HepG2 (cell line): ENCODE data around the gene ADGRD1. TPM values are rescaled to one million over a fixed set of nuclear protein-coding genes. Genes with fewer than 3 reads are reported as not detected.

Source experiments
- ATAC-seq: fragments of 200-7000 bp; cut with Tn5 transposase; 3 replicates; pipeline ENCODE4 v1.9.1; 2020; ENCODE audit warnings: mild to moderate bottlenecking, moderate library complexity
- BruUV-seq: library from RNA; stranded (reverse); fragments of 400-500 nt; replicated peaks from 2 replicates; lab custom pipeline; 2021; lab: Mats Ljungman, UMichigan
- CTCF ChIA-PET: fragments of 300-600 bp; formaldehyde crosslinking; extraction: SDS; loops from one replicate; lab custom pipeline; 2021; ENCODE audit warnings: low total read pairs, inconsistent platforms, low intra/inter-chr PET ratio; lab: Yijun Ruan, JAX
- POLR2A ChIA-PET: fragments of 350-600 bp; sonication (Branson Sonifier 250); formaldehyde crosslinking; loops from one replicate; lab custom pipeline; 2020; ENCODE audit warnings: antibody characterized with exemption, inconsistent platforms; lab: Yijun Ruan, JAX
- DNase-seq: peaks from one replicate; pipeline ENCODE4 v3.0.0-alpha.2; 2015; ENCODE audit warnings: low spot score
- FAIRE-seq: peaks from 3 replicates; lab custom pipeline; 2011; peaks lifted over from hg19 to GRCh38; lab: Jason Lieb, UNC
- H2AFZ ChIP-seq: one replicate; pipeline ENCODE4 v1.6.1; 2011; ENCODE audit warnings: low read length, inconsistent platforms
- H3K27ac ChIP-seq: fragments of 300-600 bp; 3 replicates; pipeline ENCODE4 v1.8.0; 2011; ENCODE audit warnings: mixed run types, mild to moderate bottlenecking, mixed read lengths, low read length, inconsistent platforms; ENCODE audit not compliant: insufficient read depth; ENCODE audit errors: extremely low read length
- H3K27me3 ChIP-seq, 2 experiments: fragments of 200-600 bp in 1 of 2; 2 replicates in 1 of 2; 3 replicates in 1 of 2; pipeline versions ENCODE4 v1.6.0 to v1.8.0; 2011; ENCODE audit warnings: low read length in 2 of 2, mild to moderate bottlenecking in 2 of 2, moderate library complexity in 2 of 2, inconsistent platforms in 1 of 2; ENCODE audit not compliant: insufficient read depth in 2 of 2, control insufficient read depth in 1 of 2
- H3K36me3 ChIP-seq, 2 experiments: fragments of 200-600 bp in 1 of 2; replicated peaks in 1 of 2; 2 replicates in 1 of 2; 3 replicates in 1 of 2; pipeline versions ENCODE4 v1.5.1 to v1.8.0; 2011; ENCODE audit warnings: low read length in 2 of 2, inconsistent platforms in 1 of 2; ENCODE audit not compliant: insufficient read depth in 2 of 2, control insufficient read depth in 1 of 2
- H3K4me1 ChIP-seq: 2 replicates; pipeline ENCODE4 v1.5.1; 2012; ENCODE audit warnings: low read length, inconsistent platforms; ENCODE audit not compliant: insufficient read depth
- H3K4me2 ChIP-seq: 2 replicates; pipeline ENCODE4 v1.6.0; 2011; ENCODE audit warnings: low read depth, low read length, inconsistent platforms
- H3K4me3 ChIP-seq, 3 experiments: fragments of 200-600 bp in 1 of 3; sonication (generic), shearing (Covaris generic) in 1 of 3; replicated peaks in 1 of 3; 2 replicates each; pipeline ENCODE4 v1.5.1; 2011 to 2016; ENCODE audit warnings: low read length in 3 of 3, inconsistent platforms in 2 of 3, low read depth in 2 of 3, mild to moderate bottlenecking in 2 of 3, control low read depth in 1 of 3, mixed read lengths in 1 of 3; ENCODE audit not compliant: insufficient read depth in 1 of 3
- H3K79me2 ChIP-seq: one replicate; pipeline ENCODE4 v1.6.1; 2011; ENCODE audit warnings: low read length, inconsistent platforms; ENCODE audit not compliant: insufficient read depth
- H3K9ac ChIP-seq: 2 replicates; pipeline ENCODE4 v1.6.0; 2011; ENCODE audit warnings: mild to moderate bottlenecking, low read depth, low read length, inconsistent platforms; ENCODE audit not compliant: insufficient read depth
- H3K9me3 ChIP-seq: 2 replicates; pipeline ENCODE4 v1.5.1; 2012; ENCODE audit warnings: mild to moderate bottlenecking, low read length
- H4K20me1 ChIP-seq: 2 replicates; pipeline ENCODE4 v1.6.0; 2011; ENCODE audit warnings: inconsistent platforms, mild to moderate bottlenecking, low read length, moderate library complexity; ENCODE audit not compliant: insufficient read depth
- CREB3 ChIP-seq: sonication (generic); formaldehyde crosslinking; IDR thresholded peaks from 2 replicates; pipeline ENCODE4 v1.5.0; 2020; ENCODE audit warnings: missing genetic modification reagents
- FOSL1 ChIP-seq: sonication (generic); formaldehyde crosslinking; IDR thresholded peaks from 2 replicates; pipeline ENCODE4 v1.9.0; 2021; ENCODE audit warnings: missing genetic modification reagents, borderline replicate concordance
- ISL2 ChIP-seq: sonication (generic); formaldehyde crosslinking; IDR thresholded peaks from 2 replicates; pipeline ENCODE4 v1.5.0; 2020; ENCODE audit warnings: missing genetic modification reagents
- MAF1 ChIP-seq: sonication (generic); formaldehyde crosslinking; IDR thresholded peaks from 2 replicates; pipeline ENCODE4 v1.5.0; 2020; ENCODE audit warnings: missing genetic modification reagents, borderline replicate concordance
- ZBED4 ChIP-seq: sonication (generic); formaldehyde crosslinking; IDR thresholded peaks from 2 replicates; pipeline ENCODE4 v1.4.0; 2020; ENCODE audit warnings: missing genetic modification reagents, borderline replicate concordance
- ZBTB7A ChIP-seq: sonication (generic); formaldehyde crosslinking; IDR thresholded peaks from 2 replicates; pipeline ENCODE4 v1.8.0; 2022; ENCODE audit warnings: mild to moderate bottlenecking, missing genetic modification reagents
- ZNF121 ChIP-seq: sonication (generic); formaldehyde crosslinking; IDR thresholded peaks from 2 replicates; pipeline ENCODE4 v1.5.0; 2020; ENCODE audit warnings: mild to moderate bottlenecking, missing genetic modification reagents
- ZNF180 ChIP-seq: sonication (generic); formaldehyde crosslinking; IDR thresholded peaks from 2 replicates; pipeline ENCODE4 v1.4.0; 2020; ENCODE audit warnings: low read depth, missing genetic modification reagents, borderline replicate concordance
- ZNF543 ChIP-seq: sonication (generic); formaldehyde crosslinking; IDR thresholded peaks from 2 replicates; pipeline ENCODE4 v1.4.0; 2020; ENCODE audit warnings: mild to moderate bottlenecking, missing genetic modification reagents
- ZNF562 ChIP-seq: sonication (generic); formaldehyde crosslinking; IDR thresholded peaks from 2 replicates; pipeline ENCODE4 v1.8.0; 2022; ENCODE audit warnings: missing genetic modification reagents, borderline replicate concordance
- ZNF576 ChIP-seq: sonication (generic); formaldehyde crosslinking; IDR thresholded peaks from 2 replicates; pipeline ENCODE4 v1.4.0; 2020; ENCODE audit warnings: mild to moderate bottlenecking, missing genetic modification reagents
- ZNF589 ChIP-seq: sonication (generic); formaldehyde crosslinking; conservative IDR thresholded peaks from 2 replicates; pipeline ENCODE4 v1.8.0; 2022; ENCODE audit warnings: mild to moderate bottlenecking, moderate library complexity, missing genetic modification reagents
- ZNF652 ChIP-seq: IDR thresholded peaks from 2 replicates; pipeline ENCODE4 v1.6.1; 2016; ENCODE audit warnings: low read depth, borderline replicate concordance
- ZNF672 ChIP-seq: sonication (generic); formaldehyde crosslinking; IDR thresholded peaks from 2 replicates; pipeline ENCODE4 v1.8.1; 2022; ENCODE audit warnings: missing genetic modification reagents
- ZNF747 ChIP-seq: sonication (generic); formaldehyde crosslinking; IDR thresholded peaks from 2 replicates; pipeline ENCODE4 v1.8.1; 2023; ENCODE audit warnings: missing genetic modification reagents, mild to moderate bottlenecking, borderline replicate concordance
- ZNF770 ChIP-seq: sonication (generic); formaldehyde crosslinking; IDR thresholded peaks from 2 replicates; pipeline ENCODE4 v1.5.0; 2020; ENCODE audit warnings: mild to moderate bottlenecking, missing genetic modification reagents
- ZNF800 ChIP-seq: sonication (generic); formaldehyde crosslinking; IDR thresholded peaks from 2 replicates; pipeline ENCODE4 v1.4.0; 2020; ENCODE audit warnings: missing genetic modification reagents
- WGBS: methylation state at CpG from one replicate; pipeline ENCODE4 v1.1.6; 2017; ENCODE audit warnings: low lambda C conversion rate; 5-methylcytosine and 5-hydroxymethylcytosine counted together
- in situ Hi-C: cut with HindIII; loops from 2 replicates; pipeline ENCODE4 v1.10.0; 2017; ENCODE audit warnings: low pct_unique_long_range_greater_than_20kb; ENCODE audit not compliant: extremely low pct_ligation_motif_present
- intact Hi-C: fragments of 100-400 bp; cut with micrococcal nuclease; formaldehyde crosslinking; loops from one replicate; pipeline ENCODE4 v1.10.0; 2022; ENCODE audit not compliant: unreplicated experiment
- polyA plus RNA-seq, 8 experiments: library from polyadenylated mRNA; depleted of rRNA in 3 of 8; stranded (reverse) in 7 of 8; unstranded in 1 of 8; fragments of >200 nt; fragmentation: Illumina TruSeq in 4 of 8; extraction: Trizol in 4 of 8; gene quantifications; 2 replicates each; pipeline versions ENCODE4 v1.2.1 to v1.2.3, GENCODE V29; 2011 to 2016; ENCODE audit warnings: low read depth in 4 of 8, missing spikeins in 1 of 8, mixed read lengths in 1 of 8; ENCODE audit not compliant: insufficient read depth in 1 of 8
- total RNA-seq, 5 experiments: library from RNA; depleted of rRNA; stranded (reverse); fragments of >200 nt; fragmentation: Illumina TruSeq; extraction: Trizol; gene quantifications; 2 replicates each; pipeline ENCODE4 v1.2.3, GENCODE V29; 2016; ENCODE audit warnings: low read depth in 1 of 5

ADGRD1 gene
- total and polyA plus RNA-seq, 2 of the 13 experiments (the other 11 are each of a cell fraction or from before 2014, with no cell fraction given) = 0.46 to 12.4 TPM

- no peak overlapping the region for H2AFZ ChIP-seq
- intact Hi-C loops = no loop called here
- H3K4me3 ChIP-seq = no peak overlapping the region
- no TSS peak for BruUV-seq
- H4K20me1 ChIP-seq = 0 out of 2 replicates have a peak, but pooled peaks cover 2% of the 10 kb centered on the region
- H3K27me3 ChIP-seq = no peaks in the 10 kb centered on the region
- no peak overlapping the region for H3K9ac ChIP-seq
- no peak for DNase-seq
- H3K27ac ChIP-seq = no peak overlapping the region
- ATAC-seq = no peak
- no peaks in the 10 kb centered on the region for H3K9me3 ChIP-seq
- WGBS = 81% methylated on average over 9 of the region's 11 CpGs
- CTCF ChIA-PET = no interaction called here
- FAIRE-seq = no peak
- POLR2A ChIA-PET = no interaction called here
- in situ Hi-C loops = no loop called here
- no peaks in the 10 kb centered on the region for H3K79me2 ChIP-seq
- no peak overlapping the region for H3K4me2 ChIP-seq
- H3K36me3 ChIP-seq = no peaks in the 10 kb centered on the region
- no peaks in the 10 kb centered on the region for H3K4me1 ChIP-seq
- TF ChIP-seq ZNF770 = no peak
- no peak for TF ChIP-seq ZBED4
- TF ChIP-seq ZNF652 = no peak
- no peak for TF ChIP-seq ZNF672
- TF ChIP-seq ZNF562 = no peak
- no peak for TF ChIP-seq CREB3 (CRISPR knock-in tag)
- no peak for TF ChIP-seq ZNF747 (CRISPR knock-in tag)
- TF ChIP-seq MAF1 (CRISPR knock-in tag) = no peak
- TF ChIP-seq ZNF180 (CRISPR knock-in tag) = no peak
- TF ChIP-seq ZNF576 (CRISPR knock-in tag) = no peak
- no peak for TF ChIP-seq FOSL1 (CRISPR knock-in tag)
- TF ChIP-seq ISL2 (CRISPR knock-in tag) = no peak
- TF ChIP-seq ZNF800 (CRISPR knock-in tag) = no peak
- TF ChIP-seq ZNF589 (CRISPR knock-in tag) = no peak
- TF ChIP-seq ZBTB7A (CRISPR knock-in tag) = no peak
- TF ChIP-seq ZNF543 = no peak
- no peak for TF ChIP-seq ZNF121 (CRISPR knock-in tag)
Measured at GRCh38 chr12:131077931-131078391, 124.3 kb downstream of the ADGRD1 start.
